ENCODE results near the gene CLIC5. TPM values are rescaled to one million over a fixed set of nuclear protein-coding genes. Genes with fewer than 3 reads are reported as not detected.

Gene CLIC5
- total RNA-seq, 1 donor from 2014 or later = 1.3 TPM

DNA sequence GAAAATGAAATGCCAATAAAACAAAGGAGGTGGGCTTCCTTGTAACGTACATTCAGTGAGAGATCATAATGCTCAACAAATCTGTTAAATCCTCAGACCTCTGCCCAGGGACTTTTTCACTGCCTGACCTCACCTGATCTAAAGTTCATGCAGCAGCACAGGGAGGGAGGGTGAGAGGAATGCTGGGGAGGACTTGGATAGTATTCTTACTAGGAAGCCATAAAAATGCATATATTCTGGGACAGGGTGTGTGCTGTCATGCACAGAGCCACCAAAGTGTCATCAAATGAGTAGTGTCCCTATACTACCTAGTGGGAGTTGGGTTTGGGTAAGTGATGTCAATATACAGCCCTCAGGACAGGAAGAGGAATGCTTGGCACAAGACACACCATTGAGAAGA, 32.6 kb downstream of the CLIC5 start:
- Mint-ChIP-seq H3K36me3 (ENCODE audit: low read depth) (no peaks in the 10 kb centered on the region), H3K4me3 (no peak overlapping the region), H3K27ac (no peak overlapping the region), H3K27me3 (ENCODE audit: insufficient read depth) (peaks cover 7% of the 10 kb centered on the region), H3K4me1 (ENCODE audit: low read depth) (no peaks in the 10 kb centered on the region), H3K9me3 (no peaks in the 10 kb centered on the region)
- DNase-seq (ENCODE audit: low spot score) = no peak
- intact Hi-C loops (cut with micrococcal nuclease) = no loop called here

DNA sequence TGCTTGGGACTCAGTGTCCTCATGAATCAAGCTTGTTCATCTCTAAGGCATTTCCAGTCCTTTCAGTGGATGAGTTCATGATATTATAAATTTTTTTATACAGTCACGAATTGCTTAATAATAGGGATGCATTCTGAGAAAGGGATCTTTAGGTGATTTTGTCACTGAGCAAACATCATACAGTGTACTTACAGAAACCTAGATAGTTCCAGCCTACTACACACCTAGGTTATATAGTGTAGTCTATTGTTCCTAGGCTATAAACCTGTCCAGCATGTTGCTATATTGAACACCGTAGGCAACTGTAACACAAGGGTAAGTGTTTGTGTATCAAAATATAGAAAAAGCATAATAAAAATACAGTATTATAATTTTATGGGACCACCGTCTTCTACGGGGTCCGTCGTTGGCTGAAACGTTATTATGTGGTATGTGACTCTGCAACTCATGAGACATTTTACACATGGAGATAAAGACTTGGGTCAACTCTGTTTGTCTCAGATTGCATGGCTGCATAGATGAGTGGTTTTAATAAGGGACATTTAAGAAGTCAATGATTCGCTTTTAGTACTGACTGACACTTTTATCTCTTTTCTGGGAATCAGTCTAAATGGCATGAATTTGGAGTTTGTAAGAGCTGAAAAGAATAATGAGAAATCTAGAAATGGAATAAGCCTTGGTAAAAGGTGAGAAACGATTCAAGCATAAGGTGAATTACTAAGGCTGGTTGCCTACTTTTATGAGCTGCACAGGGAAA, 33.2 kb downstream of the CLIC5 start:
- Mint-ChIP-seq H3K27ac (no peak overlapping the region), H3K9me3 (no peaks in the 10 kb centered on the region), H3K4me1 (ENCODE audit: low read depth) (no peaks in the 10 kb centered on the region), H3K27me3 (ENCODE audit: insufficient read depth) (peaks cover 7% of the 10 kb centered on the region), H3K4me3 (no peak overlapping the region), H3K36me3 (ENCODE audit: low read depth) (no peaks in the 10 kb centered on the region)
- intact Hi-C loops (cut with micrococcal nuclease) = no loop called here
- no peak for DNase-seq (ENCODE audit: low spot score)

DNA sequence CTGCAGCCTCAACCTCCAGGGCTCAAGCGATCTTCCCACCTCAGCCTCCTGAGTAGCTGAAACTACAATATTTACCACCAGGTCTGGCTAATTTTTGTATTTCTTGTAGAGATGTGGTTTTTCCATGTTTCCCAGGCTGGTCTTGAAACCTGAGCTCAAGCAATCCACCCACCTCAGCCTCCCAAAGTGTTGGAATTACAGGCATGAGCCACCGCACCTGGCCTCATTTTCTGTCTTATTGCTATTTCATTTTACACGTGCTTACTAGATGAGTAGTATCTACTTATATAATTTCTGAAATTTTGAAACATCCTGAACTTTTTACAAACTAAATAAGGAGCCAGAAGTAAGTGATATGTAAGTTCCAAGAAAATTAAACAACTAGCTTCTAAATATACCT, 34.6 kb downstream of the CLIC5 start:
- Mint-ChIP-seq H3K27ac (no peak overlapping the region), H3K4me3 (no peak overlapping the region), H3K9me3 (no peaks in the 10 kb centered on the region), H3K36me3 (ENCODE audit: low read depth) (no peaks in the 10 kb centered on the region), H3K4me1 (ENCODE audit: low read depth) (no peaks in the 10 kb centered on the region), H3K27me3 (ENCODE audit: insufficient read depth) (peaks cover 7% of the 10 kb centered on the region)
- intact Hi-C loops (cut with micrococcal nuclease) = no loop called here
- DNase-seq (ENCODE audit: low spot score) = no peak

DNA sequence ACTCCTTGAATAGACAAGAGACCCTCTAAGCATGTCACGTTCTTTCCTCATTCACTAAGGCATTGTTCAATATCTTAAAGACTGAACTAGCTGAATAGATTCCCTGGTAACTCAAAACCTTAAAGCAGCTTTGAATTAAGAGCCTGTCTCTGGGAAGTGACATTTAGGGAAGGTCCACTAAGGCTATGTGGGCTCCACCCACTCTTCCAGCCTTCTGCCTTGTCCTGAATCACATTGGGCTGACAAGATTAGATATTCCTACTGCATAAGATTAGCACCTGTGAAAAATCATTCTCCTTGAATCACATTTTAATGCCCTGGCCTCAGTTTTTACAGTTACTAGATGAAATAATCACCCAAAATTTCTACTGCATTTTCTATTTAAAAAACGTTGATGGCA, 36.3 kb downstream of the CLIC5 start:
- H3K27ac Mint-ChIP-seq = no peak overlapping the region
- H3K27me3 Mint-ChIP-seq (ENCODE audit: insufficient read depth) = peaks cover 7% of the 10 kb centered on the region
- H3K9me3 Mint-ChIP-seq = no peaks in the 10 kb centered on the region
- intact Hi-C loops (cut with micrococcal nuclease) = no loop called here
- no peaks in the 10 kb centered on the region for H3K4me1 Mint-ChIP-seq (ENCODE audit: low read depth)
- H3K4me3 Mint-ChIP-seq = no peak overlapping the region
- no peaks in the 10 kb centered on the region for H3K36me3 Mint-ChIP-seq (ENCODE audit: low read depth)
- DNase-seq (ENCODE audit: low spot score) = no peak

DNA sequence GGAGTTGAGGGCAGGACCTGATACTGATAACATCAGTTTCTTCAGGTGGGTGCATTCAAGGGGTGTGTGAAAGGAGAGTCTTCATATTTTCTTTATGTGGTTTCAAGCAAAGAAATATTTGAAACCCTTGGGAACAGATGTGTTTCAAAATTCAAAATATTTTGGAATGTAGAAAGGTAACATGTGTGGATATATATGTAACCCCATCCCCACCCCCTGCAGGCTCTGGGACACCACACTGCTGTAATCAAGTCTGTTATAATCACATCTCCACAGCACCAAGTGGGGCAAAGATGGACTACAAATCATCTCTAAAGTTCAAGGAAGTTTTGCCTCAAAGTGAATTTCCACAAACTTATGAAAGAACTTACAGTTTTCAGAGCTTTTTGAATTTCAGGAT, 41.1 kb downstream of the CLIC5 start:
- no peak for DNase-seq (ENCODE audit: low spot score)
- Mint-ChIP-seq H3K27me3 (ENCODE audit: insufficient read depth) (peaks cover 6% of the 10 kb centered on the region), H3K27ac (no peak overlapping the region), H3K9me3 (no peaks in the 10 kb centered on the region), H3K4me3 (no peak overlapping the region), H3K4me1 (ENCODE audit: low read depth) (peaks cover 6% of the 10 kb centered on the region), H3K36me3 (ENCODE audit: low read depth) (no peaks in the 10 kb centered on the region)
- intact Hi-C loops (cut with micrococcal nuclease) = no loop called here

DNA sequence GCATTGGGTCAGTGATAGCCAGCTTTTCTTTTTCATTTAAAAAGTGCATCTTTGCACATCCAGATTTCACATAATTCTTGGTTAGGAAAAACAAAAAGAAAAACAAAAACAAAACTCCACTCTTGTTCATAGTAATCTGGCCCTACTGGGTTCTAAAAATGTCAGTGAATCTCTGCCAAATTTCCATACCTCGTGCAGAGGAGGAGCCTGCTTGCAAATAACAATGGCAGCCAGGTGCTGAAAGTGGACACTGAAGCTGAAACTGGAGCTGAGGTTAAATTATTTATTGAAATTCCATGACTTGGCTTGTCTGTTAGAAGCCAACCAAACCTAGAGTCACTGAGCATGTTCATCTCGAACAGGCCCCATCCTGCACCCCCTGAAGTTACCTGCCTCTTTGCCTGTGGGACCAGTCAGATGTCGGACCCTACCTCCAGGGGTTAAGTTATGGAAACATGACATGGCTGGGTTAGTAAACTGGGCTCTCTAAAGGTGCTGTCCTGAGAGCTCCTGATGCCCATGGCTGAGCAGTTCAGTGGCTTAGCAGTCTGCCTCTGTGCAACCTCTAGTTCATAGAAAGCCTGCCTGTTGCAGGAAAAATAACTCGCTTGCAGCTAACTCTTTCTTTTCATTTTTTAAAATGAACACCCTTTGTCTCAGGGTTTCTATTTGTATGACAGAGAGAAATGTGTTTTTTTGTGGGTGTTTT, 42.7 kb downstream of the CLIC5 start:
- no peak for DNase-seq (ENCODE audit: low spot score)
- Mint-ChIP-seq H3K4me3 (no peak overlapping the region), H3K27ac (no peak overlapping the region), H3K27me3 (ENCODE audit: insufficient read depth) (peaks cover 2% of the 10 kb centered on the region), H3K9me3 (no peaks in the 10 kb centered on the region), H3K36me3 (ENCODE audit: low read depth) (no peaks in the 10 kb centered on the region), H3K4me1 (ENCODE audit: low read depth) (peaks cover 6% of the 10 kb centered on the region)
- intact Hi-C loops (cut with micrococcal nuclease) = no loop called here

DNA sequence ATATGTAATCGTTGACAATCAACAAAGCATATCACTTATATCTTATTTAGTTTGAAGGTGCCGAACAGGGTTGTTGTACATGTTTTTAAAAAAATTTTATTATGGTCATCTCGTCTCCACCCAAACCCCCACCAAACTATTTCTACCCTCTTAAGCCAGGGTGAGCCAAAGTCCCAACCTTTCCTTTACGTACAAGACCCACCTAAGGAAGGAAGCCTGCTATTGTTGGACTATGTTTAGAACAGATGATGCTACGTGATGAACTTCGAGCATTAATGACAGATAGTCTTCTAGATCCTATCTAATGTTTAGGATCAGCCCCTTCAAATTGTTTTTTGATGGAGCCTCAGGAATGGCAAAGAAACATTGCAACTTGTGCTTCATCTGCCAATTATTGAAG, 44.4 kb downstream of the CLIC5 start:
- Mint-ChIP-seq H3K9me3 (no peaks in the 10 kb centered on the region), H3K36me3 (ENCODE audit: low read depth) (no peaks in the 10 kb centered on the region), H3K27ac (no peak overlapping the region), H3K4me1 (ENCODE audit: low read depth) (peaks cover 6% of the 10 kb centered on the region), H3K27me3 (ENCODE audit: insufficient read depth) (peaks cover 2% of the 10 kb centered on the region), H3K4me3 (no peak overlapping the region)
- DNase-seq (ENCODE audit: low spot score) = no peak
- intact Hi-C loops (cut with micrococcal nuclease) = no loop called here

DNA sequence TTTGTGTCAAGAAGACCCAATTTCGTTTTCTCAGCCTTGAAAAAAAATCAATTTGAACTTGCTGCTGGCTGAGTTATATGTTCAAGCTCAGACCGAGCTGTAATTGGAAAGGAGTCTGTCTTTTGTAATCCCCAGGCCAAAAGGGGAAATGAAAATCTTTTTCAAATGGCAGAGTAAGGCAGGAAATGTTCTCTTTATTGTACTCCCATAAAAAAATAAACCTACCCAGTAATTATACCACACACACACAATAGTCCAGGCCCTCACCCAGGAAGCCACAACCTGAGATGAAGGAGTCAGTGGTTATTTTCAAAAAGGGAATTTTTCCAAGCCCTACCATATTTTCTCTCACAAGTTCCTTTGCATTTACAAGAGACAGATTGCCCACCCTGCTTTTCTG, 45.3 kb downstream of the CLIC5 start:
- Mint-ChIP-seq H3K27ac (no peak overlapping the region), H3K4me1 (ENCODE audit: low read depth) (peaks cover 6% of the 10 kb centered on the region)

DNA sequence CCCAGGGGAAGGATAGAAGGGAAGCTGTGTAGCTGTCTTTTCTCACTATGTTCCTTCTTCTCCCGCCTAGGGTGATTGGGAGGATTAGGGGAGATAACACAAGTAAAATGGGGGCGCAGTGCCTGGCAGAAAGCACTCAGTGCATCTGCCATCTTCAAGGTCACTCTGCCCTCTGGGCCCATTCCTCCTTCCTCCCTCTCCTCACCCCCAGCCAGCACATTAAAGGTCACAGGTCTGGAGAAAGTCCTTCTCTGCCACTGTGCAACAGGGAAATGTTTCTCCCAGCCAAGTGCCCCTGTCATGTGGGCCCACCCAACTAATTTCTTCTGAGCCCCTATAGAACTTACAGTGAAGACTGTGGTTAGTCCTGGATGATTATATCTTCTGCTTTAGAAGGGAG, 45.8 kb downstream of the CLIC5 start:
- no peak for DNase-seq (ENCODE audit: low spot score)
- Mint-ChIP-seq H3K4me3 (no peak overlapping the region), H3K4me1 (ENCODE audit: low read depth) (peaks cover 6% of the 10 kb centered on the region), H3K36me3 (ENCODE audit: low read depth) (no peaks in the 10 kb centered on the region), H3K9me3 (peaks cover 4% of the 10 kb centered on the region), H3K27me3 (ENCODE audit: insufficient read depth) (peaks cover 2% of the 10 kb centered on the region), H3K27ac (no peak overlapping the region)
- intact Hi-C loops (cut with micrococcal nuclease) = no loop called here

More for the DNA sequence above, 45.3 kb downstream of the CLIC5 start:
- Mint-ChIP-seq H3K4me3 (no peak overlapping the region), H3K9me3 (no peaks in the 10 kb centered on the region), H3K36me3 (ENCODE audit: low read depth) (no peaks in the 10 kb centered on the region), H3K27me3 (ENCODE audit: insufficient read depth) (peaks cover 2% of the 10 kb centered on the region)
- no peak for DNase-seq (ENCODE audit: low spot score)
- intact Hi-C loops (cut with micrococcal nuclease) = no loop called here

DNA sequence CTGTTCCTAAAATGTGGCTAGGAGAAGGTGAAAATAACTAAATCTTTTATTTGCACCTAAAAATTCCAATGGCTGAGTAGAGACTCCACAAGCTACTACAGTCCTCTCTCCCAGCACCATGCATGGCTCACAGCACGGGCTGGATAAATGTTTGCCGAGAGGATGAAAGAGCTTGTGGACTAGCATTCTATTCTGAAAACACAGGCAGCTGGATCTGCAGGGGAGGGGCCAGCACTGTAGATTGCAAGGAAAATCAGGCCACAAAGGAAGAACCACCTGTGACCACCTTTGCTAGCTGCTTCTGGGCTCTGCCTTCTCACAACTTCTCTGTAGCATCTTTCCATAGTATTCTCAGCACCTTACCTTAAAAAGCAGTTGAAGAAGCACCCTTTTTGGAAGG, 46.6 kb downstream of the CLIC5 start:
- H3K4me3 Mint-ChIP-seq = no peak overlapping the region
- no peak overlapping the region for H3K27ac Mint-ChIP-seq
- peaks cover 5% of the 10 kb centered on the region for H3K9me3 Mint-ChIP-seq
- peaks cover 2% of the 10 kb centered on the region for H3K27me3 Mint-ChIP-seq (ENCODE audit: insufficient read depth)
- H3K4me1 Mint-ChIP-seq (ENCODE audit: low read depth) = peaks cover 6% of the 10 kb centered on the region
- no peaks in the 10 kb centered on the region for H3K36me3 Mint-ChIP-seq (ENCODE audit: low read depth)
- intact Hi-C loops (cut with micrococcal nuclease) = no loop called here
- no peak for DNase-seq (ENCODE audit: low spot score)

DNA sequence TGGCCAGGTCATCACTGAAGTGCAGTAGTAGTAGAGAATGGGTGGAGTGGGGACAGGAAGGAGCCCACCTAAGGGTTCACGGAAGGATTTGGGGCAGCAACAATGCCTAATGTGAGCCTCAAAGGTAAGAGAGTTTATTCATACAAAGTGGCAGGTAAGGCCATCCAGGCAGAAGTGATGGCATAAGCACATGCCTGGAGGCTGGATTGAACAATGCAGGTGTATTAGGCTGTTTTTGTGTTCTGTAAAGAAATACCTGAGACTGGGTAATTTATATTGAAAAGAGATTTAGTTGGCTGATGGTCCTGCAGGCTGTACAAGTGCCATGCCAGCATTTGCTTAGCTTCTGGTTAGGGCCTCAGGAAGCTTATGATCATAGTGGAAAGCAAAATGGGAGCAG, 48.3 kb downstream of the CLIC5 start:
- Mint-ChIP-seq H3K27me3 (ENCODE audit: insufficient read depth) (peaks cover 2% of the 10 kb centered on the region), H3K27ac (no peak overlapping the region), H3K36me3 (ENCODE audit: low read depth) (no peaks in the 10 kb centered on the region), H3K4me1 (ENCODE audit: low read depth) (peaks cover 6% of the 10 kb centered on the region), H3K9me3 (peaks cover 5% of the 10 kb centered on the region), H3K4me3 (no peak overlapping the region)
- intact Hi-C loops (cut with micrococcal nuclease) = no loop called here
- no peak for DNase-seq (ENCODE audit: low spot score)

DNA sequence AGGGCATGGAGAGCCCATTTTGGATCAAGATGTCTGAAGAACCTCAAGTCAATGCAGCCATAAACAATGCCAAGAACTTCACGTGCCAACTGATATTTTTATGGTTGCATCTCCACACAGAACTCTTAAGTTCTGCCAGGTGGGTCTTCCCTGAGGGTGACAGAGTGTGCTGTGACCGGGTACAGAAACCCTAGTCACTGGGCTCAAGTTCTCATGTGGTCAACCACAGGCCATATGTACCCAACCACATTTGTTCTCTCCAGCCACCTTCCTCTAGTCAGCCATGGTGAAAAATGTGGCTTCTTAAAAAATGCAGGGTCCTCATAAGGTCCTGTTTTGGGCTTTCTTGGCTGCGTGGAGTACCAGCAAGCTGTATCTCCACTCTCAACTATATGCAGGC, 48.9 kb downstream of the CLIC5 start:
- peaks cover 2% of the 10 kb centered on the region for H3K27me3 Mint-ChIP-seq (ENCODE audit: insufficient read depth)
- intact Hi-C loops (cut with micrococcal nuclease) = no loop called here

DNA sequence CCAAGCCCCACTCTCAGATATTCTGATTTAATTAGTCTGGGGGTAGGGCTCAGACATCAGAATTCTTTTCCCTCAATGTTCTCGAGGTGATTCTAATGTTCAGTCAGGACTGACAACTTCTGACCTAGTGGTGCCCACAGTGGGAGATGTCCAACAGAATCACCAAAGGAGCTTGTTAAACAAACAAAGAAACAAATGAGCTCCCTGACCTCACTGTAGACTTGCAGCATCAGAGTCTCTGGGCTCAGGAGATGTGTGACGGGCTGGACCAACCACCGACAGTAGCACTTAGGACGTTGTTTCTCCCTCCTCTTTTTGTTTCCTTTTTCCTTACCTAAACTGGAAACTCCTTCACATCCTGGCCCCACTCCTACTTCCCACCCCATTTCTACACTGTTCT, 49.3 kb downstream of the CLIC5 start:
- no peak for DNase-seq (ENCODE audit: low spot score)
- Mint-ChIP-seq H3K36me3 (ENCODE audit: low read depth) (no peaks in the 10 kb centered on the region), H3K9me3 (peaks cover 5% of the 10 kb centered on the region), H3K27me3 (ENCODE audit: insufficient read depth) (peaks cover 2% of the 10 kb centered on the region), H3K4me1 (ENCODE audit: low read depth) (peaks cover 6% of the 10 kb centered on the region), H3K27ac (no peak overlapping the region), H3K4me3 (no peak overlapping the region)
- intact Hi-C loops (cut with micrococcal nuclease) = no loop called here

More for the DNA sequence above, 48.9 kb downstream of the CLIC5 start:
- no peak for DNase-seq (ENCODE audit: low spot score)
- H3K4me3 Mint-ChIP-seq = no peak overlapping the region
- peaks cover 6% of the 10 kb centered on the region for H3K4me1 Mint-ChIP-seq (ENCODE audit: low read depth)
- H3K9me3 Mint-ChIP-seq = peaks cover 5% of the 10 kb centered on the region
- H3K36me3 Mint-ChIP-seq (ENCODE audit: low read depth) = no peaks in the 10 kb centered on the region
- H3K27ac Mint-ChIP-seq = no peak overlapping the region
